DMS153 (cell line): Measurements from ENCODE around the gene MSGN1.

Experiments used
- DNase-seq: peaks from one replicate; lab custom pipeline; 2025; lab: John Stamatoyannopoulos, UW

Gene MSGN1

GRCh38 chr2:17847236-17847635, 31.0 kb downstream of the MSGN1 start:
- DNase-seq, result no peak

DNA sequence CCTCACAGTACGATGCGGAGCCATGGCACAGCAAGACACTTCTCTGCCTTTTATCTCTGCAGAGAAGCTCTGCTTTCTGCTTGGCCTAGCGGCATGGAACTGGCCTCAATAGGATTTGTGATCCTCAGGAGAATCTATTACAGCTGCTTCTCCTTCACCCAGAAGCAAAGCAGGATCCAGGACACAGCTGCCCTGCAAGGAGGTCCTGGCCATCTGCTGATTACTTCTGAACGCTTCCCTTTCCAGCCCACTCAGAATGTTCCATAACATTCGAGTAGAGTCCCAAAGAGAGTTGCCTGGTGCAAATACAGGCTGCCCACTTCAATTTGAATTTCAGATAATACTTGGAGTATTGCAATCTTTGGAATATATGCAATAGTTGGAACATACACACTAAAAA, 33.0 kb downstream of the MSGN1 start:
- DNase-seq, result no peak

- DNase-seq, result no peak
Measured at GRCh38 chr2:17850151-17850550, 33.9 kb downstream of the MSGN1 start.

DNA sequence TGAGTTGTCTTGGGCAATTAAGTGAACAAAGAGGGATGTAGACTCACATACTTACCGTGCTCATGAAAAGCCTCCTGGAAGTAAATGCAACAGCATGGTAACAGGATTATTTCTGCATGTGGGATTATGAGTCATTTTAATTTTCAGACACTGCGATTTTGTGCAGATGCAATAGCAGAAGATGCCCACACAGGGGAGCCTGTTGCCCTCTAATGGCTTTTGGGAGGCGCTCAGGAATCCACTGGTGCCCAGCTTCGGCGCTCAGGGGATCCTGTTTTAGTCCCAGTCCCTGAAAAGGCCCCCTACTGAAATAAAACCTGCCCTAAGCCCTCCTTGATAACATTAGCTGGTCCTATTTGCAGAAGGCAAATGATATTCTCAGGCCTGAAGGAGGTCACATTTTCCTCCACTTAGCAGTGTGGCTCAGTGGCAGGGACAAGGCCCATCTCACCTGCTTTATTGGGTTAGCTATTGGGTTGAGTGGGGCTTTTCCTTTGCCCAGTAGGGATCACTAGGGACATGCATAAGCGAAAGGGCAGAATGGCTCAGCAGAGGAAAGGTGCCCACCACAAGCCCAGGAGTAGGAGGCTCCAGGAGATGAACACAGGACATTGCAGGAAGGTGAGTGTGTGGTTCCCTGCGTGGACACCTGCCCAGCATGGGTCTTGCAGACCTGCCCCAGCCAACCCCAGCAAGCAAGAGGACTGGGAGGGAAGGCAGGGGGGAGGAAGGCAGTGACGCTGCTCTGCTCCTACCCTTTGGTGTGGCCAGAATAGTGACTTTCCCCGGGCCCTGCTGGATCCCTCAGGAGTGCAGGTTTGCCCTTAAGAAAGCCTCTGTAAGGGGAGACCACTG, 35.7 kb downstream of the MSGN1 start:
- no peak for DNase-seq

DNA sequence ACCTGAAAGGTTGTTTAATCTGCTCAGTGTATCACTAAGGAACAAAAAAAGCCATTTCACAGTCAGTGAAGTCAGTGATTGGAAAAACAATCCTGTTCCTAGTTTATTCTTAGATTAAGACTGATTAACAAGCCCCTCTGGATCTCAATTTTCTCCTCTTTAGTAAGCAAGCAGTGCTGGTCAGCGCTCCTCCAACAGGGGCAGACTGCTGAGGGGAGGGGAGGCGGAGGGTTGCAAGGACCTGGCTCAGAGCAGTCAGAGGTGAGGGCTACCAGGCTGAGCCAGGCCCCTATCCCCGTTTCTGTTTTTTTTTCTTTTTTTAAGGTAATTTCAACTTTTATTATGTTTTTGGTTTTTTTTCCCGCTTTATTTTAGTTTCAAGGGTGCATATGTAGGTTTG, 37.5 kb downstream of the MSGN1 start:
- DNase-seq, result no peak

DNA sequence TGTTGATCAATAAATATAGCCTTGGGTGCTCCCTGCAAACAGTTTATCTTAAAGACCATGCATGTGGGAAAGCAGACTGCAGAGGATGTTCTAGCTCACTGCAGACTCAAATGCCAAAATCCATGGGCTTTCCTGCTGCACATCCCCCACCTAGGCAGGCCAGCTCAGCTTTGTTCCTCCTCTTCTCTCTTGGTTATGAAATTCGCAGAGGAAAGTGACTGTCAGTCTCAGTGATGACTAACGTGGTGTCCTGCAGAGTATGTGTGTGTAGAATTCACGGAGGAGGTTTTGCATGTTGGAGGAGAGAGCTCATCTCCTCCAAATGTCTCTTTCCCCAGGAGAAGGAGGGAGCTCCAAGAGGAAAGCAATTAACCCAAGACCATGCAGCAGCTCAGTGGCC, 40.8 kb downstream of the MSGN1 start:
- DNase-seq, result no peak

- DNase-seq, result no peak
Measured at GRCh38 chr2:17858064-17858463, 41.8 kb downstream of the MSGN1 start.

DNA sequence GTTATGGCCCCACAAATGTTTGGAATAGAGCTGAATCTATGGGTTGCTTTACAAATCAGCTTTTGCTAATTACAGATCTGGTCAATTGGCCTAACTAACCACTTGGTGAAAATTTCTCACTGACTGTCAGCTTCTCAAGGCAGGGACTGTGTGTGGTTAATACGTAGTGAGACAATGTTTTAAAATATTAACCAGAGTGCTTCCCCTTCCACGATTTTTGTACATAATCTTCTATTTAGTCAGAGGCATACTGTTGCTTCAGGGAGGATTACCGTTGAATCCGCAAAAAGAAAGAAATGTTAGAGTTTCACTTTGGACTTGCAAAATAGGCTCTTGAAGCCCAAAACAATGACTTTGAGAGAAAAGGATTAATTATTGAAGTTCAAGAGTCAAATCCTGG, 47.3 kb downstream of the MSGN1 start:
- no peak for DNase-seq

DNA sequence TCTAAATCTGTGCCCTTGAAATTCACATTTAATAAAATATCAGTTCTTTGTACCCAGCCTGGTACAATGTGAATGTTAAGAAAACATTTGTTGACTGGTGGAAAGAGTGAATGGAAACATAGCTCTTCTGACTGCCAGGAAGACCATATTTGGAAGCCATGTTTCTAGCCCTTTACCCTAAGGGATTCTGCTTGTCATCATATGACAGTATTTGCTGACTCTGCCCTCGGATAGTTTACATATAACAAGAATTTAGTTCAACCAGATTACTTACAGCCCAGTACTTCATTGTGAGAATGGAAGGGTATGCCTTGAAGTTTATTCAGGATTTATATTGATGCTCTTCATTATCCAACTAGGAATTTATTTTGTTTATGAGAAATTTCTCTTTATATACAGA, 48.4 kb downstream of the MSGN1 start:
- no peak for DNase-seq

DNA sequence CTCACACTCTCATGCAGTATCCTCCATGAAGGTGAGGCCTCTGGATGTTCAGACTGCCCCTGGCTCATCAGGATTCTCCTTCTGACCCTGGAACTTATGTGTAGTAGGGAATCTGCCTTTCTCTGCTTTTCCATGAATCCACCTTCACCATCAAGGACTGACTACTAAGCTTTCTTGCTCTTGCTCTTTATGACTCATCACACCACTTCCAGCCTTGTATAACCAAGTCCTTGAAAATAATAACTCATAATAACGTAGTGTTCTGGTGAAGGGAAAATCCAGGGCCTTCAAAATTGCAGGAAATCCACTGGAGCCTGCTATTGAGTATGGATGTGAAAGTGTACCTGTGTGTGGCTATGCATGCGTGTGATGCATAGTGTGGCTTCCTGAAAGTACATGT, 50.9 kb downstream of the MSGN1 start:
- no peak for DNase-seq
